ENCODE data around the gene APBA1.

Gene APBA1

DNA sequence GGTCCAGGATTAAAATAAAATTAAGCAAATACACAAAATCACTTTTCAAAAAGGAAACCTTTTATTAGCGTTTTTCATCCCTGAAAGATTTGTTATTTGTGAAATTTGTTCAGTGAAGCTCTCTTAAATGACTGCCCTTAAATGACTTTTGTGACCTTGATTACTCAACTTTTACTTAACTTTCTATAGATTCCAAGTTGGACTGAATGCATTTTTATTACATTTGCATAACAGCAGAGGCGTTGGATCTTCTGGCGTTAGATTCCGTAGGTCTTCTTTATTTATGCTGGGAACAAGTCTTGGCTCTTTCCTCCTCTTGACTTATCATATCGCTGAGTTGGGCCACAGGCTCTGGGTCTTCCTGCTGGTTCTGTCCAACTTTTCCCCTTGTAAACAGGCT lies 78.4 kb downstream of the APBA1 start:
- Histone ChIP-seq H3K27me3 (ENCODE audit: insufficient read depth, low read length) (peaks cover 16% of the 10 kb centered on the region), H3K36me3 (ENCODE audit: insufficient read depth, low read length) (no peaks in the 10 kb centered on the region), H2AFZ (ENCODE audit: low read length, unreplicated experiment) (no peak overlapping the region), H3K4me1 (ENCODE audit: control insufficient read depth, insufficient read depth, low read length, unreplicated experiment) (no peaks in the 10 kb centered on the region), H3K27ac (ENCODE audit: low read depth, low read length) (no peak overlapping the region), H3K4me3 (ENCODE audit: low read depth, low read length) (no peak overlapping the region), H3K79me2 (ENCODE audit: control insufficient read depth, insufficient read depth, low read length, unreplicated experiment) (no peaks in the 10 kb centered on the region)

DNA sequence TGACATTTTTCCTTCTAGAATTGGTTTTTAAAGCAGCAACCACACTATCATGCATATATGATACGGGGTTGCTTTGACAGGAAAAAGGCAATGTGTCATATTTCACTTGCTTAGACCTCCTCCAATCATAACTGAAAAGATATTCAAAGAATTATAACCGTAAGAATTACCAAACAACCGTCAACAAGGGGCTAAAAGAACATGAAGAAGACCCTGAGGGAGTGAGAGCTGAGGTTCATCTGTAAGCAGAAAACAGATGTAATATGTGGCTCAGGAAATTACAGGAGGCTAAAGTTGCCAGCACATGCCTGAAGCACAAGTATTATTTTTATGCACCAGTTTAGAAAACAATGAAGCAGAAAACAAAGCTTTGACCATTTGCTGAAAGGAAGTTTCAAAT lies 78.9 kb downstream of the APBA1 start:
- H3K79me2 ChIP-seq (ENCODE audit: control insufficient read depth, insufficient read depth, low read length, unreplicated experiment): no peaks in the 10 kb centered on the region
- H3K27me3 ChIP-seq (ENCODE audit: insufficient read depth, low read length): peaks cover 16% of the 10 kb centered on the region
- H2AFZ ChIP-seq (ENCODE audit: low read length, unreplicated experiment): no peak overlapping the region
- H3K4me3 ChIP-seq (ENCODE audit: low read depth, low read length): no peak overlapping the region
- no peak overlapping the region for H3K27ac ChIP-seq (ENCODE audit: low read depth, low read length)
- H3K4me1 ChIP-seq (ENCODE audit: control insufficient read depth, insufficient read depth, low read length, unreplicated experiment): no peaks in the 10 kb centered on the region
- H3K36me3 ChIP-seq (ENCODE audit: insufficient read depth, low read length): no peaks in the 10 kb centered on the region

DNA sequence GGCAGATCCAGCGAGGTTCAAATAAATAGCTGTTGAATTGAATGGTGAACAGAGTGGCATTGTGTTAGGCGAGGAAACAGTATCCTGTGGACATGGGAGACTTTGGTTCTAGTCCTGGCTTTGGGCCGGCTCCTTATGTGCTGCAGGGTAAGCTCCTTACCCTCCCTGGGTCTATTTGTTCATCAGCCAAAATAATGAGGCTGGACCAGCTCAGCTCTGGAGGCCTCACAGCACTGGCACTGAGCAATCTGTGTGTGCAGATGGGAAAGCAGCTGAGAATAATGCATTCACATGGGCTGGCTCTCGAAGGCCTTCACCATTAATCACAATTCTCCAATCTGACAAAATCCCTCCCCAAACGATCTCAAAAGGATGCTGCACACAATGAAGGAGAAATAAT lies 81.9 kb downstream of the APBA1 start:
- Histone ChIP-seq H2AFZ (ENCODE audit: low read length, unreplicated experiment) (no peak overlapping the region), H3K4me1 (ENCODE audit: control insufficient read depth, insufficient read depth, low read length, unreplicated experiment) (no peaks in the 10 kb centered on the region), H3K4me3 (ENCODE audit: low read depth, low read length) (no peak overlapping the region), H3K79me2 (ENCODE audit: control insufficient read depth, insufficient read depth, low read length, unreplicated experiment) (no peaks in the 10 kb centered on the region), H3K27ac (ENCODE audit: low read depth, low read length) (no peak overlapping the region), H3K36me3 (ENCODE audit: insufficient read depth, low read length) (no peaks in the 10 kb centered on the region), H3K27me3 (ENCODE audit: insufficient read depth, low read length) (peaks cover 11% of the 10 kb centered on the region; the same call in 1 of the 2 replicates)

DNA sequence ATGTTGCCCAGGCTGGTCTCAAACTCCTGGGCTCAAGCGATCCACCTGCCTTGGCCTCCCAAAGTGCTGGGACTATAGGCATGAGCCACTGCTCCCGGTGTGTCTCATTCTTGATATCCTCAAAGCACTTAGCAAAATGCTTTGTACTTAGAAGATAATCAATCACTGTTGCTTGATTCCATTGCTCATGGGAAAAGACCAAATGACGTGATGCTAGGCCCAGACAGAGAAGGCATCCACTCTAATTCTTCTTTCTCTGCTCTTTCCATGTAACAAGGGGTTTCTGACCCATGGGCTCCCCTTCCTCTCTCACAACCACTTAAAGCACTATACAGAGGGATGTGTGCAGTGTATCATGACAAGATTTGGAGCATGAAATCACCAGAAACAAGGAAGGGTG lies 83.0 kb downstream of the APBA1 start:
- Histone ChIP-seq H2AFZ (ENCODE audit: low read length, unreplicated experiment) (no peak overlapping the region), H3K79me2 (ENCODE audit: control insufficient read depth, insufficient read depth, low read length, unreplicated experiment) (no peaks in the 10 kb centered on the region)

DNA sequence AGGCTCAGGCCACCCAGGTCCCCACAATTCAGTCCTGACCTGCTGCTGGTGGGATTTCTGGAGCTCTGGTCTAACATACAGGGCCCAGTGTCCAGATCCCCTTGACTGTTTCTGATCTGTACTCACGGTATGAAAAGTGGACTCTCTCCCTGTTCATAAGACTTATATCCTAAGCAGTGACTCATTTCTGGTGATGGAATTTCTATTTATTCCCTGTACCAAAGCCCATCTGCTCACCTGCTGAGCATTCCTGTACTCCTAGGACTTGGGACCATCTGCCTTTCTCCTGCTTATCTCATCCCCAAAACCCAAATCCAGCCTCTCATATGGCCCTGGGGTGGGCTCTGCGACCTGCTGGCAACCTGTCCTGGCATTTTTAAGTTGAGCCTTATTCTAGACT lies 86.6 kb downstream of the APBA1 start:
- Histone ChIP-seq H3K79me2 (ENCODE audit: control insufficient read depth, insufficient read depth, low read length, unreplicated experiment) (no peaks in the 10 kb centered on the region), H3K4me3 (ENCODE audit: low read depth, low read length) (no peak overlapping the region), H3K27me3 (ENCODE audit: insufficient read depth, low read length) (no peaks in the 10 kb centered on the region), H2AFZ (ENCODE audit: low read length, unreplicated experiment) (no peak overlapping the region), H3K4me1 (ENCODE audit: control insufficient read depth, insufficient read depth, low read length, unreplicated experiment) (no peaks in the 10 kb centered on the region), H3K27ac (ENCODE audit: low read depth, low read length) (no peak overlapping the region), H3K36me3 (ENCODE audit: insufficient read depth, low read length) (no peaks in the 10 kb centered on the region)

More for the DNA sequence above, 83.0 kb downstream of the APBA1 start:
- Histone ChIP-seq H3K4me3 (ENCODE audit: low read depth, low read length) (no peak overlapping the region), H3K27me3 (ENCODE audit: insufficient read depth, low read length) (peaks cover 11% of the 10 kb centered on the region; the same call in 1 of the 2 replicates), H3K36me3 (ENCODE audit: insufficient read depth, low read length) (no peaks in the 10 kb centered on the region), H3K4me1 (ENCODE audit: control insufficient read depth, insufficient read depth, low read length, unreplicated experiment) (no peaks in the 10 kb centered on the region), H3K27ac (ENCODE audit: low read depth, low read length) (no peak overlapping the region)

DNA sequence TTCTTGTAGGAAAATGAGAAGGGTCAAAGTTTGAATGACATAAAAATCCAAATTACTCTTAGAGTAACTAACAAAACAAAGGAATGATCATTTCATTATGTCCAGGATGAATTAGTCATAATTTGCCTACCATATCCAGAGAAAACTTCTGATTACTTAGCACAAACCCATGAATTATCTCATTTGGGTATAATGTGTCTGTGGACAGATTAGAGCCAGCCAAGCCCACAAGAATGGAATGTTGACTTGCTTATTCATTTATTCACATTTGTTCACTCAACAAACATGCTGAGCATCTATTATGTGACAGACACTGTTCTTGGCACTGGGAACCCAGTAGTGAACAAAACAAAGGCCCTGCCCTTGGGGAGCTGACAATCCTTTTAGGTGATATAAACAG lies 87.4 kb downstream of the APBA1 start:
- H3K27ac ChIP-seq (ENCODE audit: low read depth, low read length): no peak overlapping the region
- H3K79me2 ChIP-seq (ENCODE audit: control insufficient read depth, insufficient read depth, low read length, unreplicated experiment): no peaks in the 10 kb centered on the region
- no peak overlapping the region for H2AFZ ChIP-seq (ENCODE audit: low read length, unreplicated experiment)
- no peak overlapping the region for H3K4me3 ChIP-seq (ENCODE audit: low read depth, low read length)
- H3K36me3 ChIP-seq (ENCODE audit: insufficient read depth, low read length): no peaks in the 10 kb centered on the region
- H3K4me1 ChIP-seq (ENCODE audit: control insufficient read depth, insufficient read depth, low read length, unreplicated experiment): no peaks in the 10 kb centered on the region
- no peaks in the 10 kb centered on the region for H3K27me3 ChIP-seq (ENCODE audit: insufficient read depth, low read length)

DNA sequence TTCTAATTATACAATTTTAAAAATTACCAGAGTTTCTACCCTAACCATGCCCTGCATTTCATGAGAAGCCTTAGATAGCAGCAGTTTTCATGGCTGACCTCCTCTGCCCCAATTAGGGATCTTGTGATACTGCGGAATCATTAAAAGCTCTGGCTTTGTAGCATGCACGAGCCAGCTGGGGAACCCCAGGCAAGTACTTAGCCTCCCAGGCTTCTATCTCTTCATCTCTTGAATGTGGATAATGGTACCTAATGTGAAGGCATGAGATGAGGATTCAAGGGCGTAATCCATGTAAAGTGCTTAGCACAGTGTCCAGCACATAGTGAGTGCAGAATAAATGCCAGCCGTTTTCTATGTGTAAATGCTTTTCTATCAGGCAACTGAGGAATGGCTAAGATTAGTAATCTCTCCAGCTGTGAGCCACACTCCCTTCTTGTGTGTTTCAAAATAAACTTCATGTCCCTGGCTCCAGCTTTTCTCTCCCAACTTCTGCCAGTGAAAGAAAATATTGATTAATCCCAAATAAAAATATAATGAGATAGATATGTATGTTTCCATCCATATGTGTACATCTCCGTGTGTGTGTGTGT lies 88.4 kb downstream of the APBA1 start:
- no peak overlapping the region for H2AFZ ChIP-seq (ENCODE audit: low read length, unreplicated experiment)
- no peak overlapping the region for H3K4me3 ChIP-seq (ENCODE audit: low read depth, low read length)
- H3K27ac ChIP-seq (ENCODE audit: low read depth, low read length): no peak overlapping the region
- H3K79me2 ChIP-seq (ENCODE audit: control insufficient read depth, insufficient read depth, low read length, unreplicated experiment): no peaks in the 10 kb centered on the region
- no peaks in the 10 kb centered on the region for H3K27me3 ChIP-seq (ENCODE audit: insufficient read depth, low read length)
- H3K4me1 ChIP-seq (ENCODE audit: control insufficient read depth, insufficient read depth, low read length, unreplicated experiment): no peaks in the 10 kb centered on the region
- no peaks in the 10 kb centered on the region for H3K36me3 ChIP-seq (ENCODE audit: insufficient read depth, low read length)

DNA sequence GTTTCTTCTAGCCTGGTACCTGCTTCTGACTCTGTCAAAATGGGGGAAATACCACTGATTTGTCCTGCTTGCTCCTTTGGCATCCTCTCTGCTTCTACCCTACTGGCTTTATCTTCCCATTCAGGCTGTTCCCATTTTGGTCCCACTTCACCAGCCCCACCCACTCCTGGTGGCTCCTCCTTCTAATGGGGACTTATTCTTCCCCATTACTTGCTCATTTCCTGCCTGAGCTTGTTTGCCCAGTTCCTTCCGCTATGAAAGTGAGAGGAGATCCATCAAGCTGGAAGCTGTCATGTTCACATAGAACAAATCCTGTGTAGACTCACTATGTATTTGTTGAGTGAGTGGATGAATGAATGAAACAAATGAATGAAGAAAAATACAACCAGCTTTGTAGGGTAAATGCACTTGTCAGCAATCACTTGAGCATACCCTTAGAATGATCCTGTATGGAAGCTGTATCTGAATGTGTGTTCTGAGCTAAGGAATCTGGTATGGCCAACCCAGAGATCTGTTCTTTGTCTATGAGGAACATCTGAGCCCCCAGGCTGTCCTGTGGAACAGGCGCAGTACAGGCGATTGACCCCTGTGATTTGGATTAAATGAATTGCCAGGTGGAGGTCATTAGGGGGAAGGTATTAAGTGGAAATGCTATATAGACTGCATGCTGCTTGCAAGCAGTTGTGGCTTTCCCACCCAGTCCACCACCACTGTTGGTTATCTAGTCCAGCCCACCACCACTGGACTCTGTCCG lies 89.5 kb downstream of the APBA1 start:
- H3K4me1 ChIP-seq (ENCODE audit: control insufficient read depth, insufficient read depth, low read length, unreplicated experiment): no peaks in the 10 kb centered on the region
- H3K4me3 ChIP-seq (ENCODE audit: low read depth, low read length): no peak overlapping the region
- H3K27me3 ChIP-seq (ENCODE audit: insufficient read depth, low read length): no peaks in the 10 kb centered on the region
- no peak overlapping the region for H2AFZ ChIP-seq (ENCODE audit: low read length, unreplicated experiment)
- H3K79me2 ChIP-seq (ENCODE audit: control insufficient read depth, insufficient read depth, low read length, unreplicated experiment): no peaks in the 10 kb centered on the region
- H3K27ac ChIP-seq (ENCODE audit: low read depth, low read length): no peak overlapping the region
- no peaks in the 10 kb centered on the region for H3K36me3 ChIP-seq (ENCODE audit: insufficient read depth, low read length)

DNA sequence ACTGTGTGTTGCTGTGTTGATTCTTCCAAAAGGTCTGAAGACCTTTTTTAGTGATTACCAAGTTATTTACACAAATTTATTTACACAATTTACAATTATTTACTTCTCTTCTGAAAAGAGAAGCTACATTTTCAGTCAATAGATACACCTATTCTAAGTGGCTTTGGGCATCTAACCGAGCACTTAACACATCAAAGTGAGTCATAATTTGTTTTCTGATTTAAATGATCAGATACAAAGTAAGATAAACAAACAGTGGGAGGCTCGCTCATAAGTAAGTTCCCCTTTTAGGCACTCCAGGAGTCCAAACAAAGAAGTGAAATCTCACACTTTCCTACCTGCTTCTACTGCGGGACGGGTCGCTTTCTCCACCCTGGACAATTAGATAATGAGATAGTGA lies 90.2 kb downstream of the APBA1 start:
- Histone ChIP-seq H2AFZ (ENCODE audit: low read length, unreplicated experiment) (no peak overlapping the region), H3K27me3 (ENCODE audit: insufficient read depth, low read length) (no peaks in the 10 kb centered on the region)

DNA sequence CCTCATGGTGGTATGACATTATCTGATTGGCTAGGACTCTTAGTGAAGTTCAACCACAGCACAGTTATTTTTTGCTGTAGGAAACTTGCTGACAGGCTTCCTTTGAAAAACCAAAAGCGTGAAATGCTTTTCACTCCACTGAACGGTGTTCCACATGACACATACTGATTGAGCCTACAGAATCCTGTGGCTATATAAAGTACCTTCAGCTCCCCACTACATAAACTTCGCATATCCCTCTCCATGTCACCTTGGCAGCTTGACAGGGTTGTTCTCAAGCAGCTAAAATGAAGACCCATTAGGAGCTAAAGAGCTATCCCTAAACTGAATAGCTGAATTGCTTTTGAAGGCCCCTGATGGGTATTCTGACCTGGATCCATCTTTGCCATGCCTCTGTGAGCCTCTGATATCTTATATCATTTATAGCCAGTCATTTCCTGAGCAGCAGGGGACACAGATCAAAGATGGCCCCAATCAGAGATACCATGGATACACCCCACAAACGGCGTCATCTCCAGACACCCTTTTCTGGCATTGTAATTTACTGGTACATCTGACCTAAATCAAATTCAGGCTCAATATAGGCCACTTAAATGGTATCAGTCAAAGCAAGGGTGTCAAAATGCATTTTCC lies 91.5 kb downstream of the APBA1 start:
- no peaks in the 10 kb centered on the region for H3K4me1 ChIP-seq (ENCODE audit: control insufficient read depth, insufficient read depth, low read length, unreplicated experiment)
- no peak overlapping the region for H3K27ac ChIP-seq (ENCODE audit: low read depth, low read length)
- H3K79me2 ChIP-seq (ENCODE audit: control insufficient read depth, insufficient read depth, low read length, unreplicated experiment): no peaks in the 10 kb centered on the region
- no peak overlapping the region for H3K4me3 ChIP-seq (ENCODE audit: low read depth, low read length)
- no peaks in the 10 kb centered on the region for H3K27me3 ChIP-seq (ENCODE audit: insufficient read depth, low read length)
- no peaks in the 10 kb centered on the region for H3K36me3 ChIP-seq (ENCODE audit: insufficient read depth, low read length)
- no peak overlapping the region for H2AFZ ChIP-seq (ENCODE audit: low read length, unreplicated experiment)

More for the DNA sequence above, 90.2 kb downstream of the APBA1 start:
- Histone ChIP-seq H3K4me1 (ENCODE audit: control insufficient read depth, insufficient read depth, low read length, unreplicated experiment) (no peaks in the 10 kb centered on the region), H3K4me3 (ENCODE audit: low read depth, low read length) (no peak overlapping the region), H3K79me2 (ENCODE audit: control insufficient read depth, insufficient read depth, low read length, unreplicated experiment) (no peaks in the 10 kb centered on the region), H3K36me3 (ENCODE audit: insufficient read depth, low read length) (no peaks in the 10 kb centered on the region), H3K27ac (ENCODE audit: low read depth, low read length) (no peak overlapping the region)
